BE2C (cell line): ENCODE results near the gene CEBPE. TPM values are rescaled to one million over a fixed set of nuclear protein-coding genes. Genes with fewer than 3 reads are reported as not detected.

Source experiments
- DNase-seq: peaks from one replicate; pipeline ENCODE4 v3.0.0-alpha.2; 2020
- H3K27me3 ChIP-seq: fragments of 250-450 bp; sonication (Bioruptor Pico); 2 replicates; pipeline ENCODE4 v1.5.1; 2020; ENCODE audit warnings: mild to moderate bottlenecking
- H3K36me3 ChIP-seq: fragments of 250-450 bp; sonication (Bioruptor Pico); 2 replicates; pipeline ENCODE4 v1.5.1; 2020; ENCODE audit warnings: mild to moderate bottlenecking
- H3K4me1 ChIP-seq: fragments of 250-450 bp; sonication (Bioruptor Pico); 2 replicates; pipeline ENCODE4 v1.5.1; 2020
- H3K4me3 ChIP-seq: 2 replicates; pipeline ENCODE4 v1.5.1; 2011; ENCODE audit warnings: low read depth, low read length
- H3K9me3 ChIP-seq: fragments of 250-450 bp; sonication (Bioruptor Pico); 2 replicates; pipeline ENCODE4 v1.5.1; 2020
- CTCF ChIP-seq: IDR thresholded peaks from 2 replicates; pipeline ENCODE4 v1.5.1; 2012; ENCODE audit warnings: mild to moderate bottlenecking, low read depth, low read length
- polyA plus RNA-seq: library from polyadenylated mRNA; unstranded; fragments of >200 nt; gene quantifications from one replicate; pipeline ENCODE4 v1.2.1, GENCODE V29; 2012; ENCODE audit warnings: low read depth, missing spikeins; ENCODE audit not compliant: insufficient read length, insufficient read depth

Gene CEBPE
- not detected for polyA plus RNA-seq

GRCh38 chr14:23118506-23119362, at the start of gene CEBPE:
Gene CEBPE, minus strand, starts transcription at chr14:23119255. Its CDS starts 164 bp downstream, at chr14:23119091.
- TF ChIP-seq CTCF = no peak
- peaks cover 3% of the 10 kb centered on the region; the same call in 1 of the 2 replicates for H3K27me3 ChIP-seq
- DNase-seq = no peak

GRCh38 chr14:23168246-23168645, 49.2 kb upstream of the CEBPE start:
- Histone ChIP-seq H3K27me3 (no peaks in the 10 kb centered on the region; the same call in 1 of the 2 replicates), H3K4me1 (no peaks in the 10 kb centered on the region), H3K4me3 (no peak overlapping the region), H3K9me3 (no peaks in the 10 kb centered on the region), H3K36me3 (no peaks in the 10 kb centered on the region)
- DNase-seq = no peak
- TF ChIP-seq CTCF = no peak

More at GRCh38 chr14:23118506-23119362, at the start of gene CEBPE:
- H3K36me3 ChIP-seq = no peaks in the 10 kb centered on the region
- no peaks in the 10 kb centered on the region for H3K9me3 ChIP-seq
- H3K4me3 ChIP-seq = no peak within 1 kb of the TSS
- H3K4me1 ChIP-seq = no peaks in the 10 kb centered on the region

- Histone ChIP-seq H3K9me3 (no peaks in the 10 kb centered on the region), H3K36me3 (no peaks in the 10 kb centered on the region), H3K4me3 (no peak overlapping the region), H3K4me1 (no peaks in the 10 kb centered on the region), H3K27me3 (no peaks in the 10 kb centered on the region; the same call in 1 of the 2 replicates)
- TF ChIP-seq CTCF = no peak
- no peak for DNase-seq
Measured at GRCh38 chr14:23167116-23167847, 48.2 kb upstream of the CEBPE start.

GRCh38 chr14:23164949-23165348, 45.9 kb upstream of the CEBPE start:
- no peaks in the 10 kb centered on the region for H3K9me3 ChIP-seq
- DNase-seq = no peak
- no peaks in the 10 kb centered on the region for H3K36me3 ChIP-seq
- no peaks in the 10 kb centered on the region for H3K4me1 ChIP-seq
- no peaks in the 10 kb centered on the region; the same call in 1 of the 2 replicates for H3K27me3 ChIP-seq
- no peak for TF ChIP-seq CTCF
- H3K4me3 ChIP-seq = no peak overlapping the region

- Histone ChIP-seq H3K36me3 (no peaks in the 10 kb centered on the region), H3K9me3 (no peaks in the 10 kb centered on the region), H3K4me3 (no peak overlapping the region), H3K4me1 (no peaks in the 10 kb centered on the region), H3K27me3 (no peaks in the 10 kb centered on the region; the same call in 1 of the 2 replicates)
- no peak for DNase-seq
- TF ChIP-seq CTCF = no peak
Measured at GRCh38 chr14:23164250-23164649, 45.2 kb upstream of the CEBPE start.
